HG03457 (cell line): ENCODE results near the gene CLCNKA.
"Not testable (repeated sequence)": the region's sequence is repeated elsewhere in the genome, so short reads cannot be mapped to it uniquely, and the experiment has no call there.

Experiments used
- ATAC-seq: cut with Tn5 transposase; IDR thresholded peaks from one replicate; pipeline ENCODE4 v1.9.1; 2021; ENCODE audit warnings: moderate number of reproducible peaks; ENCODE audit not compliant: unreplicated experiment

CLCNKA gene

GRCh38 chr1:16039871-16040270, 18.0 kb downstream of the CLCNKA start:
- ATAC-seq = not testable (repeated sequence)

- ATAC-seq = no peak
These were observed 19.4 kb downstream of the CLCNKA start for GRCh38 chr1:16041200-16041599.

GRCh38 chr1:16042096-16042495, 20.3 kb downstream of the CLCNKA start:
- ATAC-seq = no peak

GRCh38 chr1:16042654-16043053, 20.8 kb downstream of the CLCNKA start:
- not testable (repeated sequence) for ATAC-seq

GRCh38 chr1:16043521-16043920, 21.7 kb downstream of the CLCNKA start, which contains the start of gene CLCNKB:
Gene CLCNKB (plus strand): TSS chr1:16043782. CDS start chr1:16044493, 711 bp downstream.
- ATAC-seq = no peak

- no peak for ATAC-seq
These were observed 22.1 kb downstream of the CLCNKA start for GRCh38 chr1:16043950-16044349.

GRCh38 chr1:16046842-16047241, 25.0 kb downstream of the CLCNKA start:
- no peak for ATAC-seq

GRCh38 chr1:16047791-16048475, 26.1 kb downstream of the CLCNKA start:
- no peak for ATAC-seq

- ATAC-seq = no peak
These were observed 26.8 kb downstream of the CLCNKA start for GRCh38 chr1:16048573-16049189.

- ATAC-seq = no peak
These were observed 28.5 kb downstream of the CLCNKA start for GRCh38 chr1:16050328-16050727.

GRCh38 chr1:16051039-16051438, 29.2 kb downstream of the CLCNKA start:
- ATAC-seq = no peak

- not testable (repeated sequence) for ATAC-seq
These were observed 30.1 kb downstream of the CLCNKA start for GRCh38 chr1:16051949-16052348.

- ATAC-seq = no peak
These were observed 32.1 kb downstream of the CLCNKA start for GRCh38 chr1:16053781-16054502.

- ATAC-seq = no peak
These were observed 33.0 kb downstream of the CLCNKA start for GRCh38 chr1:16054598-16055540.

- ATAC-seq = no peak
These were observed 34.0 kb downstream of the CLCNKA start for GRCh38 chr1:16055613-16056520.

GRCh38 chr1:16056521-16056912, 34.7 kb downstream of the CLCNKA start:
- ATAC-seq = not testable (repeated sequence)

GRCh38 chr1:16057314-16057915, 35.6 kb downstream of the CLCNKA start:
- ATAC-seq = not testable (repeated sequence)

- ATAC-seq = not testable (repeated sequence)
These were observed 36.7 kb downstream of the CLCNKA start for GRCh38 chr1:16058394-16059120.

- ATAC-seq = no peak
These were observed 39.4 kb downstream of the CLCNKA start for GRCh38 chr1:16061266-16061665.
